GM19099 (cell line): Measurements from ENCODE around the gene OR56A4.

ENCODE experiments used
- POLR2A ChIP-seq: IDR thresholded peaks from 3 replicates; pipeline ENCODE4 v1.6.1; 2011; ENCODE audit warnings: low read depth; ENCODE audit not compliant: insufficient read length; ENCODE audit errors: extremely low read depth

The OR56A4 gene, protein sequence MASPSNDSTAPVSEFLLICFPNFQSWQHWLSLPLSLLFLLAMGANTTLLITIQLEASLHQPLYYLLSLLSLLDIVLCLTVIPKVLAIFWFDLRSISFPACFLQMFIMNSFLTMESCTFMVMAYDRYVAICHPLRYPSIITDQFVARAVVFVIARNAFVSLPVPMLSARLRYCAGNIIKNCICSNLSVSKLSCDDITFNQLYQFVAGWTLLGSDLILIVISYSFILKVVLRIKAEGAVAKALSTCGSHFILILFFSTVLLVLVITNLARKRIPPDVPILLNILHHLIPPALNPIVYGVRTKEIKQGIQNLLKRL

DNA sequence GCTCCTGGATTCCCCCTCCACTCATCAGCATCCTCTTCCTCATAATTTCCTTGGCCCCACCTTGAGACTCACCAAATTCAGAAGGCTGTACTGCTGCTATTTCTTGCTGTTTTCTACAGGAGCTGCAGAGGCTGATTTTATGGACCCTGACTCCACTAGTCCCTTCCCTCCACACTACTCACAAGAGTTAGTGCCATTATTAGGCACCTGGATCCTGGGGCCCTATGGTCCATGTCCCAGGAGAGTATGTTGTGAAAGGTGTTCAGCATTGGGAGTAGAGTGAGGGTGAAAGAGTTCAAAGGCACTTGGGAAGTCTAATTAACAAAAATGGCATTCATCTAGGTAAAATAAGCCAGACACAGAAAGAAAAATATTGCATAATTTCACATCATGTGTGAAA, at the start of gene OR56A4:
OR56A4 (minus strand) TSS at position 101 of the 400 bp plus-strand sequence. CDS start 3,954 bp downstream, outside the sequence.
- TF ChIP-seq POLR2A: no peak

DNA sequence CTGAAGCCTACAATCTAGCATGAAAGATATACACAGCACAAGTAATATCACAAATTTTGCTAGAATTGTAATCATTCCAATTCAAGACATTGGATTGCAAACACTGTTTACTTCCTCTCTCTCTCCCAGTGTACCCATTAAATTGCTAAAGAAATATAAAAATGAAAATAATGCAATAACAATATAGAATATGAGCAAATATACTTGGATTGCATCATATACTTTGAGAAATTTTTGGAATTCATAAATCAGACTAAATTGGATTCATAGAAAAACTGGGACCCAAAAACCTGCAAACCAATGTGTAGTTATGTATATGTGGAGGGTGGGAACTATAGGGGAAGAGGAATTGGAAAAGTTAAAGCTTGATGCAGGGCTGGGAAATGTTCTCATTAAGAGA, 48.8 kb upstream of the OR56A4 start:
- no peak for TF ChIP-seq POLR2A

DNA sequence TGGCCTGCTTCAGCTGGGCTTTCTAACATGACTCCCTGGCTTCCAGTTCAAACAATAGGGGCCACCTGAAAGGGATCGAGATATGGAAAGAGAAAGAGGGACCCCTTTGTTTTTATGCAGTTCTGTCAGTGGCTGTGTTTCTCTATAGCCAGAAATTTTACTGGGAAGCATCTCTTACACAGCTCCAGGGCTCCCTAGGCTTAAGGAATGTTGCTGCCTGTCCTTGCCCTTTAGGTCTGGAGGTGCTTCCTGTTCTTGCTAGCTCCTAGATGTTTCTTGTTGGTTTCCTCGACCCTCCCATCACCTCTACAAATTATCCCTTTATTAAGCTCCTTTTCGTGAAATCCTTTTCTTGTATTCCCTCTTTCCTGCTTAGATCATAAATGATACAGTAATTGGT, 45.6 kb upstream of the OR56A4 start:
- no peak for TF ChIP-seq POLR2A

DNA sequence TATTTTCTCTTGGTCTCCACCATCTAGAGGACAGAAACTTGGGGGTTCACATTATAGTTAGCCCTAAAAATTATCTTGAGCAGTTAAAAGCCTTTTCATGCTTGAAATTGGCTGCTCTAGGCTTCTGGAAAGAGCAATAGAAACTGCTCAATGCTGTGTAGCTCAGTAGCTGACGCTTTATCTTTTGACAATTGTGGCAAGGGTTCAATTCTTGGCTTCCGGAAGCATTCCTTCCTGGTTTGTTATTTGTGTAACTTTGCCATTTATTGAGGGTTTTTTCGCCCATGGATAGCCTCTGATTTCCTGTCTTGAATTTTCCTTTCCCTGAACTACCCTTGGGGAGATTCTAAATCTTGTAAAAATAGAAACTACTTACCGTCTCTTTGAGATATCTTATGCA, 34.1 kb upstream of the OR56A4 start:
- TF ChIP-seq POLR2A: no peak

DNA sequence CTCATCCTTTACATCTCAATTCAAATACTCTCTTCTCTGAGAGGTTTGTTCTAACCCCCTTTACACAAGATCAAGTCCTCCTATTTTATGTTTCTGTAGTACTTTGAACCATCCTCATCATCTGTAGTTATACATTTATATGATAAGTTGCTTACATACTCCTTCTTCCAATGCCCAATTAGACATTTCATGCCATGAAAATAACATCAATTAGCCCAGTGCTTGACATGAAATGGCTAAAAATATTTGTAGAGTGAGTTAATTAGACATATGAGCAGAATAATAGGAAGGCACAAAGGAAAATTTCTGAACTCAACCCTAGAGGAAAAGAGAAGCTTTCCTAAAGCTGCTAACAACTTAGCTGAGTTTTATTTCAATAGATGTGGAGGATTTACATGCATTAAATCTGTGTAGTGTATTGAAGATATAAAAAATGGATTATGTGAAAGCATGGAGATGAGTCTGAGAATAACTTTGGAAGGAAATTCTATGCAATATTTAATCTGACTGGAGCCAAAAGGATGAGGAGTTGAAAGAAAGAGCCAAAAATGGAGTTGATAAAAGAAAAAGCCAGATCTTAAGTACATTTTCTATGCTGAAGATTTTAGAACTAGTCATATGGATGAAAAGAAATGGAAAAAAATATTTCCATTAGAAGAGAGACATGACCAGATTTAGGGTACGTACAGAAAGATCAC, 24.1 kb upstream of the OR56A4 start, which contains the start of gene OR56A1:
OR56A1 (minus strand) TSS at position 51 of the 698 bp plus-strand sequence. CDS start 3,066 bp downstream, outside the sequence.
- no peak for TF ChIP-seq POLR2A

DNA sequence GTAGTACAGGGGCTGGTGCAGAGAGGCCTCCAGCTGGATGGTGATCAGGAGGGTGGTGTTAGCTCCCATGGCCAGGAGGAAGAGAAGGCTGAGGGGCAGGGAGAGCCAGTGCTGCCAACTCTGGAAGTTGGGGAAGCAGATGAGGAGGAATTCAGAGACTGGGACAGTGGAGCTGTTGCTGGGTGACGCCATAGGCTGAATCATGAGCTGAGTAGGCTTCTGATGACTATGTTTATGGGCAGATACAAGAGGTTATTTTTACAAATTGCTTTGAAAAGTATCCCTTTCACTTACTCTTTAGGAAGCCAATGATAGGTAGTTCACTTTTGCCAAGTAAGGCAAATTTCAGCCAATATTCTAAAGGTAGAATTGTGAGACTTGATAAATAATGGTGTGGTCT, 20.8 kb upstream of the OR56A4 start:
- no peak for TF ChIP-seq POLR2A

DNA sequence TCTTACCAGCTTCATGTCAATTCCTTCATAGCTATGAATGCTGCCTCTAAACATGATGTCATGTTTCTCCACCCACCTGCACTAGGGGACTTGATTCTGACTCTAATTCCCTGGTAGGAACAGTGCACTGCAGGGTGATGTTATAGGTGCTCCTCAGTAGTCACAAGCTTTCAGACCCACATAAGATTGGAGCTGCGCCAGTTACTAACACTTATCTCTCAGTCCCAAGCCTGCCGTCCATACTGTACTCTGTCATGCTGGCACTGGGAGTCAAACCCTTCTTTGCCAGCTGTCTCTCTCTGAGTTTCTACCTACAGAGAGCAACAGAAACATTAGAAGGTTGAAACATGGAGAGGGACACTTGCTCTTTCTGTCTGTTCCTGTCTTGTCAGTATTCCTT, 18.3 kb upstream of the OR56A4 start:
- no peak for TF ChIP-seq POLR2A

DNA sequence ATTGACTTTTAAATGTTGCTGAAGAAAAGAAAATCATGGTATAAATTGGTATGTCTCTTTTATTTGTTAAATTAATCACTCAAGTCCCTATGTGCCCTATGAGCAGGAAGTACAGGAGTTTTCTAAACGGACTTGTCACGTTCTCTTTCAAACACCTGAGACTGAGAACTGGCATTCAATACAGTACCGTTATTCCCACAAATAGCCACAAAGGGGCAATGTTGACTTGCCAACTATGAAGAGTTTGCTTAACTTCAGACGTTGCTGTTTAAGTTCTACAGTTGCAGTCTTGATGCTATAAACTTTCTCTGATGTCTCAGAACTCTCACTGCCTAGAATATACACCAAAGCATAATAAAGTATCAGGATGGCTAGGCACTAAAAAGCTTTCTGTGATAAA, 16.2 kb upstream of the OR56A4 start:
- TF ChIP-seq POLR2A: no peak

DNA sequence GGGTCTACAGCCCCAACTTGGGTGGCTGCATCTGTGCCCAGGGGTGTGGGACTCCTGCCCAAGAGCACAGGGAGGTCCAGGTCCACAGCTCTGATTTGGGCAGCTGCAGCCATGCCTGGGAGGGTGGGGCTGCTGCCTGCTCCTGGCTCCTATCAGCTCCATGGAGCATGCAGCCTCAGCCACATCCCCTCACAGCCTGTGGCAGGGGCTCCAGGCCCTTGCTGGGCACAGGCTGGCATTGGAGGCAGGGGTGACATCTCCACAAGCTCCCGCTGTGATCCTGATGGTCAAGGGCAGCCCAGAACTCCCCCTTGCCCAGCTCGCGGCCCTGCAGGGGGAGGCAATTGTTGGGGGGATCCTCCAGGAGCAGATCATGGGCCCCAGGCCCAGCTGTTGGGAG, 6.3 kb upstream of the OR56A4 start:
- TF ChIP-seq POLR2A: no peak

DNA sequence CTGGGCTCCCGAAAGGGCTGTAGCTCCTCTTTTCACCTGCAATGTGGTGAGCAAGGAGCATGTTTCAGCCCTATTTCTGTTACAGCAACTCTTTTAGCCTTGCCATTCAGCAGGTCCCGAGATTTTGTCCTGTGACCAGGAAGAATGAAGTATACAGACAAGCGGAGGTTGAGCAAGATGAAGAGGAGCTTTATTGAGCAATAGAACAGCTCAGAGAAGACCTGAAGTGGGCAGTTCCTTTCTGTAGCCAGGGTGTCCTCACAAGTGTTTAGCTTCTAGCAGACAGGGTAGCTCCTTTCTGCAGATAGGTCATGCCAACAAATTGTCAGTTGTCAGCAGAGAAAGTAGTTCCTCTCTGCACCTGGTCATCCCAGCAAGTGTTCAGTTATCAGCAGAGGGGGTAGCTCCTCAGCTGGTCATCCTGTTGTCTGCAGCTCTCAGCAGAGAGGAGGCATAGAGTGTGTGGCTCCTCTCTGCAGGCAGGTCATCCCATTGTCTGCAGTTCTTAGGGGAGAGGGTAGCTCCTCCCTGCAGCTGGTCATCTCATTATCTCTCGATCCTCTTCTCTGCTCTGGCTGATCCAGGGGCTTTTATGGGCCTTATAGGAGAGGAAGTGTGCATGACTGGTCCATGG, 5.4 kb upstream of the OR56A4 start:
- TF ChIP-seq POLR2A: no peak

DNA sequence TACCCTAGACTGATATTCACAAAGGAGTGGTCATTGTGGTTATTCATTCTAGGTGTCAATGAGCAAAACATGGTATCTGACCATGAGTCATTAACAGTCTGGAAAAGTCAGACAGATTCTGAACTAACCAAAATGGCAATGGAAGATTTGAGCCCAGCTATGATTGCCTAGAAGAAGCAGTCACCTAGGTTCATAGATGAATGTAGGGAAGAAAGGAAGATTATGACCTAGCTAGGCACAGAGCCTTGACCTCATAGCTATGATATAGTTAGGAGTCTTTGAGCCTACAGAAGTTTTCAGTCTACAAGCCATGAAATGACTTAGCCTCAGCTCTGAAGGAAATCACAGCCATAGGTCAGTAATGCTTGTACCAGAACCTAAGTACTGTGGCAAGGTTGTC, 351 bp downstream of the OR56A4 start:
- TF ChIP-seq POLR2A: no peak

DNA sequence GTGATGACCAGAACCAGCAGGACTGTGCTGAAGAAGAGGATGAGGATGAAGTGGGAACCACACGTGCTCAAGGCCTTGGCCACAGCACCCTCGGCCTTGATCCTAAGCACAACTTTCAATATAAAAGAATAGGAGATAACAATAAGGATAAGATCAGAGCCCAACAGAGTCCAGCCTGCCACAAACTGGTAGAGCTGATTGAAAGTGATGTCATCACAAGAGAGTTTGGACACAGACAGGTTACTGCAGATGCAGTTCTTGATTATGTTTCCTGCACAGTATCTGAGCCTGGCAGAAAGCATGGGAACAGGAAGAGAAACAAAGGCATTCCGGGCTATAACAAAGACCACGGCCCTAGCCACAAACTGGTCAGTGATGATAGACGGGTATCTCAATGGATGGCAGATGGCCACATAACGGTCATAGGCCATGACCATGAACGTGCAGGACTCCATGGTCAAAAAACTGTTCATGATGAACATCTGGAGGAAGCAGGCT, 4.5 kb downstream of the OR56A4 start:
- no peak for TF ChIP-seq POLR2A

DNA sequence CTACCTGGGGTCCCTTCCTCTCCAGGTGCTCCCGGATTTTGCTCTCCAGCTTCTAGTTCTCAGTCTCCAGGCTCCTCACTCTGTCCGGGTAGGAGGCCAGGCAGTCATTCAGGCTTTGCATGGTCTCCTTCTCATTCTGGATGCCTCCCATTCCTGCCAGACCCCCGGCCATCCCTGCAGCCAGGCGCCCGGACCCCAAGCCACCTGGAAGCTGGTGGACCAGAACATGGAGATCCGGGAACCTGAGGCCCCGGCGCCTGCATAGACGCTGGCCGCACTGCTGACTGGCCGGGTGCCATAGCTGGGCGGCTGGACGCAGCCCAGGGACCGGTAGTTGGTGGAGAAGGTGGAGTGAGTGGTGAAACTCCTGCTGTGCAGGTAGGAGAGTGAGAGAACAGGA, 12.0 kb downstream of the OR56A4 start:
- TF ChIP-seq POLR2A: no peak

DNA sequence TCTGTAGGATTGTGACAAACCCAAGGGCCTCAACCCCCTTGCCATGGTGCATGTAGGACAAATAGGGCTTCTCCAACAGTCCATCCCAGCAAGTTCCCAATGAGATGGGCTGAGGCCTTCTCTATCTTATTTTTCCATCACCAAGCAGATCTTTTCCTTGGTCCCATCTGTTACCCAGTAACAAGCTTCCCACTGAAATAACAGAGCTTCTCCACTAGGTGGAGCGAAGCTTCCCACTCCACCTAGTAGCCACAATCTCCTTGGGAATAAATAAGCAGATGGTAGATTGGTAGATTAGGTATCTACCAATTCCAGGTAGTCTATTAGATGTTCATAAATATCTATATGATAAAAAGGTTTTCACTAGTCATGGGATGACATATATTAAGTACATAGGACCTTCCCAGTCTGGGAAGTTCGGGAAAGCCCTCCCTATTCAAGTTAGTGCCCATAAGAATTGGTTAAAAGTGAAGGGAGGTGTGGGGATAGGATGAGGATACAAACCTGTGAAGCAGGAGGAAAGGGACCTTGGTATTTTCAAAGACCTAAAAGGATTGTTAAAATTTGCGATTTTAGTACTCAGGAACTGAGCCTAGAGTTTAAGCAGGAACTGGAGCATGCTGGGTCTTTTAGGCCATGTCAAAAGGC, 14.0 kb downstream of the OR56A4 start:
- TF ChIP-seq POLR2A: no peak

DNA sequence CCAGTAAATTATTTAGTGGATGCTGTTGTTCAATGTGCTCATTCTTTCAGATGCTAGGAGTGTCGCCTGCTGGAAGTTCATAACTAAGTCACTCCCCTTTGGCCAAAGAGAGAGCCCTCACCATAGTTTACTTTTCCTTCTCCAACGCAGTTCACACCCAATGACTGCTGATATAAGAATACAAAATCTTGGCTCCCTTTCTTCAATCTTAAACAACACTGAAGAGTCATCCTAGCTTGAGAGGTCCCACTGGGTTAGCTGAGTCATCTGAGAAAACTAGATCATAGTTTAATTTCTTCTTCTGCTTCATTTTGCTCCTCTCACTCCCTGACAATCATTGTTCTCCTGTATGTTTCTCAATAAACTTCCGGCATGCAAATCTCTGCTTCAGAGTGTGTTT, 14.6 kb downstream of the OR56A4 start:
- TF ChIP-seq POLR2A: no peak
